Measurements from ENCODE around the gene WIPF3. TPM values are rescaled to one million over a fixed set of nuclear protein-coding genes. Genes with fewer than 3 reads are reported as not detected.

The WIPF3 gene
- total and polyA plus RNA-seq, 2 experiments from 2014 or later, result 1.4 to 2.8 TPM

- H3K9me3 ChIP-seq (ENCODE audit: low read depth), result no peaks in the 10 kb centered on the region
- no peak for DNase-seq (ENCODE audit: low read depth in 1 of 2, low spot score in 1 of 2)
- peaks cover 41% of the 10 kb centered on the region for H3K27me3 ChIP-seq
- no peak overlapping the region for H3K4me3 ChIP-seq
- H3K36me3 ChIP-seq, result no peaks in the 10 kb centered on the region
- H3K27ac ChIP-seq, result no peak overlapping the region
- TF ChIP-seq CTCF (IDR thresholded peaks at IDR 0.05; ENCODE audit: low read depth, low read length), result no peak
- H3K4me1 ChIP-seq (ENCODE audit: low read depth), result no peaks in the 10 kb centered on the region
These were observed 35.8 kb downstream of the WIPF3 start for GRCh38 chr7:29841926-29842701.

- Histone ChIP-seq H3K27ac (no peak overlapping the region), H3K4me1 (ENCODE audit: low read depth) (no peaks in the 10 kb centered on the region), H3K9me3 (ENCODE audit: low read depth) (no peaks in the 10 kb centered on the region), H3K27me3 (peaks cover 51% of the 10 kb centered on the region), H3K4me3 (no peak overlapping the region), H3K36me3 (no peaks in the 10 kb centered on the region)
- TF ChIP-seq CTCF (IDR thresholded peaks at IDR 0.05; ENCODE audit: low read depth, low read length), result no peak
- no peak for DNase-seq (ENCODE audit: low read depth in 1 of 2, low spot score in 1 of 2)
These were observed 36.8 kb downstream of the WIPF3 start for GRCh38 chr7:29843093-29843492.

- no peaks in the 10 kb centered on the region for H3K4me1 ChIP-seq (ENCODE audit: low read depth)
- no peaks in the 10 kb centered on the region for H3K9me3 ChIP-seq (ENCODE audit: low read depth)
- no peaks in the 10 kb centered on the region for H3K36me3 ChIP-seq
- DNase-seq (ENCODE audit: low read depth in 1 of 2, low spot score in 1 of 2), result no peak
- H3K27me3 ChIP-seq, result peaks cover 57% of the 10 kb centered on the region
- H3K4me3 ChIP-seq, result no peak overlapping the region
- no peak overlapping the region for H3K27ac ChIP-seq
- TF ChIP-seq CTCF (IDR thresholded peaks at IDR 0.05; ENCODE audit: low read depth, low read length), result no peak
These were observed 37.4 kb downstream of the WIPF3 start for GRCh38 chr7:29843726-29844125.

- Histone ChIP-seq H3K27ac (no peak overlapping the region), H3K4me1 (ENCODE audit: low read depth) (no peaks in the 10 kb centered on the region), H3K9me3 (ENCODE audit: low read depth) (no peaks in the 10 kb centered on the region), H3K27me3 (peaks cover 66% of the 10 kb centered on the region), H3K36me3 (no peaks in the 10 kb centered on the region), H3K4me3 (no peak overlapping the region)
- no peak for TF ChIP-seq CTCF (IDR thresholded peaks at IDR 0.05; ENCODE audit: low read depth, low read length)
- no peak for DNase-seq (ENCODE audit: low read depth in 1 of 2, low spot score in 1 of 2)
These were observed 38.3 kb downstream of the WIPF3 start for GRCh38 chr7:29844559-29844958.

GRCh38 chr7:29847496-29847895, 41.2 kb downstream of the WIPF3 start:
- Histone ChIP-seq H3K4me1 (ENCODE audit: low read depth) (no peaks in the 10 kb centered on the region), H3K9me3 (ENCODE audit: low read depth) (no peaks in the 10 kb centered on the region), H3K27ac (no peak overlapping the region), H3K27me3 (peaks cover 92% of the 10 kb centered on the region), H3K36me3 (no peaks in the 10 kb centered on the region), H3K4me3 (no peak overlapping the region)
- no peak for DNase-seq (ENCODE audit: low read depth in 1 of 2, low spot score in 1 of 2)
- no peak for TF ChIP-seq CTCF (IDR thresholded peaks at IDR 0.05; ENCODE audit: low read depth, low read length)
